Ramos (cell line): ENCODE results near the gene TMEM208.

ENCODE experiments used
- in situ Hi-C: fragments of 300-500 bp; cut with MboI; formaldehyde crosslinking; loops from one replicate; pipeline ENCODE4 v1.14.3; 2022; ENCODE audit warnings: low sequenced_read_pairs; ENCODE audit not compliant: unreplicated experiment

TMEM208 gene

GRCh38 chr16:67191411-67191994, 35.4 kb upstream of the TMEM208 start:
- in situ Hi-C loops = no loop called here

GRCh38 chr16:67191995-67192681, 34.8 kb upstream of the TMEM208 start, which contains the start of gene E2F4:
TSS of gene E2F4 (plus strand) at chr16:67192155. CDS start at chr16:67192228, 73 bp downstream.
- in situ Hi-C loops = no loop called here

- in situ Hi-C loops = no loop called here
These were observed 34.1 kb upstream of the TMEM208 start for GRCh38 chr16:67192781-67193361.

GRCh38 chr16:67193536-67193935, 33.4 kb upstream of the TMEM208 start:
- in situ Hi-C loops = no loop called here

GRCh38 chr16:67194260-67194659, 32.7 kb upstream of the TMEM208 start:
- in situ Hi-C loops = no loop called here

GRCh38 chr16:67195676-67196075, 31.3 kb upstream of the TMEM208 start:
- in situ Hi-C loops = no loop called here

- in situ Hi-C loops = no loop called here
These were observed 30.0 kb upstream of the TMEM208 start for GRCh38 chr16:67196881-67197280.

- in situ Hi-C loops = no loop called here
These were observed 29.2 kb upstream of the TMEM208 start for GRCh38 chr16:67197704-67198103.

GRCh38 chr16:67198238-67198734, 28.6 kb upstream of the TMEM208 start:
- in situ Hi-C loops = no loop called here

- in situ Hi-C loops = no loop called here
These were observed 27.7 kb upstream of the TMEM208 start, which contains the start of gene ELMO3 for GRCh38 chr16:67199011-67199807. TSS of gene ELMO3 (plus strand) at chr16:67199131. CDS start at chr16:67199327, 196 bp downstream.

- in situ Hi-C loops = no loop called here
These were observed 27.1 kb upstream of the TMEM208 start for GRCh38 chr16:67199808-67200198.

GRCh38 chr16:67200491-67200890, 26.4 kb upstream of the TMEM208 start:
- in situ Hi-C loops = no loop called here

- in situ Hi-C loops = no loop called here
These were observed 25.3 kb upstream of the TMEM208 start for GRCh38 chr16:67201411-67202345.

GRCh38 chr16:67202426-67202825, 24.5 kb upstream of the TMEM208 start:
- in situ Hi-C loops = no loop called here

GRCh38 chr16:67202956-67203493, 23.9 kb upstream of the TMEM208 start:
- in situ Hi-C loops = no loop called here

GRCh38 chr16:67204076-67204475, 22.9 kb upstream of the TMEM208 start:
- in situ Hi-C loops = no loop called here

GRCh38 chr16:67206129-67206837, 20.6 kb upstream of the TMEM208 start:
- in situ Hi-C loops = no loop called here

GRCh38 chr16:67206838-67207248, 20.1 kb upstream of the TMEM208 start:
- in situ Hi-C loops = no loop called here
